ENCODE measurements around the gene KLKB1. TPM values are rescaled to one million over a fixed set of nuclear protein-coding genes. Genes with fewer than 3 reads are reported as not detected.

The KLKB1 gene
- polyA plus RNA-seq, 1 donor (not counting 4 experiments of a cell fraction or from before 2014, with no cell fraction given) = 0.04 TPM

DNA sequence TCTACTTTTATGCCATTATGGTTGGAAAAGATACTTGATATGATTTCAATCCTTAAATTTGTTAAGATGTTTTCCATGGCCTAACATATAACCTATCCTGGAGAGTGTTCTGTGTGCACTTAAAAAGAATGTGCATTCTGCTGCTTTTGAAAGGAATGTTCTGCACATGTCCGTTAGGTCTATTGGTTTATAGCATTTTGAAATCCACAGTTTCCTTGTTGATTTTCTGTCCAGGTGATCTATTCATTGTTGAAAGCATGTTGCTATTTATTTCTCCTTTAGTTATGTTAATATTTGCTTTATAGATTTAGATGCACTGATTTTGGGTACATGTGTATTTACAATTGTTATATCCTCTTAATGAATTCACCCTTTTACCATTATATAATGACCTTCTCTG lies 5.7 kb upstream of the KLKB1 start:
- Histone ChIP-seq H3K4me2 (ENCODE audit: control insufficient read depth, extremely low read depth, insufficient read depth, low read depth, low read length) (no peak overlapping the region), H4K20me1 (ENCODE audit: control insufficient read depth, extremely low read depth, insufficient read depth, low read length) (no peaks in the 10 kb centered on the region), H2AFZ (ENCODE audit: control insufficient read depth, low read length) (no peak overlapping the region), H3K9me1 (ENCODE audit: control insufficient read depth, extremely low read depth, insufficient read depth, low read length) (no peaks in the 10 kb centered on the region), H3K27me3 (ENCODE audit: control insufficient read depth, extremely low read depth, insufficient read depth, low read length) (no peaks in the 10 kb centered on the region), H3K9ac (ENCODE audit: control insufficient read depth, extremely low read depth, insufficient read depth, low read length) (no peak overlapping the region), H3K4me1 (ENCODE audit: control insufficient read depth, extremely low read depth, insufficient read depth, low read length) (no peaks in the 10 kb centered on the region), H3K36me3 (ENCODE audit: control insufficient read depth in 2 of 2, extremely low read depth in 1 of 2, insufficient read depth in 2 of 2, low read length in 2 of 2) (no peaks in the 10 kb centered on the region), H3K4me3 (ENCODE audit: control insufficient read depth in 2 of 3, extremely low read depth in 1 of 3, insufficient read depth in 2 of 3, low read depth in 1 of 3, low read length in 3 of 3) (no peak overlapping the region), H3K27ac (ENCODE audit: control insufficient read depth, insufficient read depth, low read length) (no peak overlapping the region), H3K9me3 (ENCODE audit: control insufficient read depth, low read depth, low read length) (no peaks in the 10 kb centered on the region), H3K79me2 (ENCODE audit: control insufficient read depth, insufficient read depth, low read length) (no peaks in the 10 kb centered on the region)
- FAIRE-seq = no peak
- TF ChIP-seq, protein P1, sequence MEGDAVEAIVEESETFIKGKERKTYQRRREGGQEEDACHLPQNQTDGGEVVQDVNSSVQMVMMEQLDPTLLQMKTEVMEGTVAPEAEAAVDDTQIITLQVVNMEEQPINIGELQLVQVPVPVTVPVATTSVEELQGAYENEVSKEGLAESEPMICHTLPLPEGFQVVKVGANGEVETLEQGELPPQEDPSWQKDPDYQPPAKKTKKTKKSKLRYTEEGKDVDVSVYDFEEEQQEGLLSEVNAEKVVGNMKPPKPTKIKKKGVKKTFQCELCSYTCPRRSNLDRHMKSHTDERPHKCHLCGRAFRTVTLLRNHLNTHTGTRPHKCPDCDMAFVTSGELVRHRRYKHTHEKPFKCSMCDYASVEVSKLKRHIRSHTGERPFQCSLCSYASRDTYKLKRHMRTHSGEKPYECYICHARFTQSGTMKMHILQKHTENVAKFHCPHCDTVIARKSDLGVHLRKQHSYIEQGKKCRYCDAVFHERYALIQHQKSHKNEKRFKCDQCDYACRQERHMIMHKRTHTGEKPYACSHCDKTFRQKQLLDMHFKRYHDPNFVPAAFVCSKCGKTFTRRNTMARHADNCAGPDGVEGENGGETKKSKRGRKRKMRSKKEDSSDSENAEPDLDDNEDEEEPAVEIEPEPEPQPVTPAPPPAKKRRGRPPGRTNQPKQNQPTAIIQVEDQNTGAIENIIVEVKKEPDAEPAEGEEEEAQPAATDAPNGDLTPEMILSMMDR (optimal IDR thresholded peaks at IDR 0.05 in 1 of 3, IDR thresholded peaks at IDR 0.05 in 1 of 3, conservative IDR thresholded peaks at IDR 0.05 in 1 of 3; ENCODE audit: extremely low read depth in 1 of 3, insufficient read depth in 2 of 3, low read length in 3 of 3) = no peak
- no peak for TF ChIP-seq EZH2 (IDR thresholded peaks at IDR 0.05; ENCODE audit: low read length)
- no peak for DNase-seq (ENCODE audit: low read depth, low spot score)
- dilution Hi-C loops (cut with MboI; ENCODE audit: extremely low pct_ligation_motif_present, low sequenced_read_pairs) = no loop called here

DNA sequence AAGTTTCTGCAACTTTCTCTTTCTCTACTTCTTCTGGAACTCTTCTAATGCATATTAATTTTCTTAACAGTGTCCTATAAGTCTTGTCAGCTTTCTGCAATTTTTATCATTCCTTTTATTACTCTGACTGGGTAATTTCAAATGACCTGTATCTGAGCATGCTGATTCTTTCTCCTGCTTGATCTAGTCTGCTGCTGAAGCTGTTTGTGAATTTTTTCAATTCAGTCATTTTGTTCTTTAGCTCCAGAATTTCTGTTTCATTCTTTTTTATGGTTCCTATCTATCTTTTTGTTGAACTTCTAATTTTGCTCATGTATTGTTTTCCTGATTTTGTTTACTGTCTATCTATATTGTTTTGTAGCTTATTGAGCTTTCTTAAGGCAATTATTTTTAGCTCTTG lies 1.5 kb upstream of the KLKB1 start:
- DNase-seq (ENCODE audit: low read depth, low spot score) (no peak), FAIRE-seq (no peak)
- Histone ChIP-seq H3K27ac (ENCODE audit: control insufficient read depth, insufficient read depth, low read length) (no peak overlapping the region), H3K9me1 (ENCODE audit: control insufficient read depth, extremely low read depth, insufficient read depth, low read length) (no peaks in the 10 kb centered on the region), H3K36me3 (ENCODE audit: control insufficient read depth in 2 of 2, extremely low read depth in 1 of 2, insufficient read depth in 2 of 2, low read length in 2 of 2) (no peaks in the 10 kb centered on the region), H4K20me1 (ENCODE audit: control insufficient read depth, extremely low read depth, insufficient read depth, low read length) (no peaks in the 10 kb centered on the region), H3K9me3 (ENCODE audit: control insufficient read depth, low read depth, low read length) (no peaks in the 10 kb centered on the region), H3K4me2 (ENCODE audit: control insufficient read depth, extremely low read depth, insufficient read depth, low read depth, low read length) (no peak overlapping the region), H3K79me2 (ENCODE audit: control insufficient read depth, insufficient read depth, low read length) (no peaks in the 10 kb centered on the region), H3K27me3 (ENCODE audit: control insufficient read depth, extremely low read depth, insufficient read depth, low read length) (no peaks in the 10 kb centered on the region), H3K4me1 (ENCODE audit: control insufficient read depth, extremely low read depth, insufficient read depth, low read length) (no peaks in the 10 kb centered on the region), H3K4me3 (ENCODE audit: control insufficient read depth in 2 of 3, extremely low read depth in 1 of 3, insufficient read depth in 2 of 3, low read depth in 1 of 3, low read length in 3 of 3) (no peak overlapping the region), H2AFZ (ENCODE audit: control insufficient read depth, low read length) (no peak overlapping the region), H3K9ac (ENCODE audit: control insufficient read depth, extremely low read depth, insufficient read depth, low read length) (no peak overlapping the region)
- dilution Hi-C loops (cut with MboI; ENCODE audit: extremely low pct_ligation_motif_present, low sequenced_read_pairs) = no loop called here
- no peak for TF ChIP-seq EZH2 (IDR thresholded peaks at IDR 0.05; ENCODE audit: low read length)
- TF ChIP-seq, protein P1 (optimal IDR thresholded peaks at IDR 0.05 in 1 of 3, IDR thresholded peaks at IDR 0.05 in 1 of 3, conservative IDR thresholded peaks at IDR 0.05 in 1 of 3; ENCODE audit: extremely low read depth in 1 of 3, insufficient read depth in 2 of 3, low read length in 3 of 3) = no peak
